K562 treated with DMSO at 1 percent for 12 hours (cell line): Measurements from ENCODE around the gene UNG. TPM values are rescaled to one million over a fixed set of nuclear protein-coding genes. Genes with fewer than 3 reads are reported as not detected.

ENCODE experiments used
- total RNA-seq: library from RNA; unstranded; fragments of 300-600 nt; gene quantifications from 2 replicates; pipeline ENCODE4 v1.2.3, GENCODE V29; 2022; ENCODE audit not compliant: insufficient read depth

The UNG gene
- 17.3 and 22.8 TPM in 2 replicates for total RNA-seq

DNA sequence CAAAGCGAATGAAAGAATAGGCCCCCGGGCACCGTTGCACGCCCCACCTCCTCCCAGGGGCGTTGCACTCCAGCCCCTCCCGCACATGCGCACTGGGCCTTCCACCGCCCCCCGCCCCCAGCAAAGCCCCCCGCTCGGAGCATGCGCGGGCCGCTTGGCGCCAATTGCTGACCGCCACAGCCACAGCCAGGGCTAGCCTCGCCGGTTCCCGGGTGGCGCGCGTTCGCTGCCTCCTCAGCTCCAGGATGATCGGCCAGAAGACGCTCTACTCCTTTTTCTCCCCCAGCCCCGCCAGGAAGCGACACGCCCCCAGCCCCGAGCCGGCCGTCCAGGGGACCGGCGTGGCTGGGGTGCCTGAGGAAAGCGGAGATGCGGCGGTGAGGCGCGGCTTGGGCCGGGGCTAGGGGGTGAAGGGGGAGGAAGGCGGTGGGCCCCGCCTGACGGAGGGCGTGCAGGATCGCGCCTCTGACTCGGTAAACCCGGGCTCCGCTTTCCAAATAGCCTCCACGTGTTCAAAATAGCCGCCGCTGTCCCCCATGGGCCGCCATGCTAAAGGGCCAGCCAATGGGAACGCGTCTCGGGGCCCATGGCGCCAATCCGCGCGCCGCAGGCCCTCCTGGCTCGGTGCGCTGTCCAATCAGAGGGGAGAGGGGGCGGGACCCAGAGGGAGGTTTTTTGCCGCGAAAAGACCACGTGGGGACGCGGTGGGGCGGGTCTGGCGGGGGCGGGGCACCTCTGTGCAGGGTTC is at the start of gene UNG:
UNG (plus strand) TSS at position 163 of the 748 bp plus-strand sequence; CDS start at position 246, 83 bp downstream.

GRCh38 chr12:109052414-109053323 is 44.7 kb upstream of the UNG start, which contains the start of gene USP30:
USP30 (plus strand) TSS chr12:109052576; CDS start chr12:109052679, 103 bp downstream.

GRCh38 chr12:109093022-109093918 is 4.1 kb upstream of the UNG start, which contains the start of gene ALKBH2:
ALKBH2 (minus strand) TSS chr12:109093472; CDS start chr12:109092786, 686 bp downstream.

DNA sequence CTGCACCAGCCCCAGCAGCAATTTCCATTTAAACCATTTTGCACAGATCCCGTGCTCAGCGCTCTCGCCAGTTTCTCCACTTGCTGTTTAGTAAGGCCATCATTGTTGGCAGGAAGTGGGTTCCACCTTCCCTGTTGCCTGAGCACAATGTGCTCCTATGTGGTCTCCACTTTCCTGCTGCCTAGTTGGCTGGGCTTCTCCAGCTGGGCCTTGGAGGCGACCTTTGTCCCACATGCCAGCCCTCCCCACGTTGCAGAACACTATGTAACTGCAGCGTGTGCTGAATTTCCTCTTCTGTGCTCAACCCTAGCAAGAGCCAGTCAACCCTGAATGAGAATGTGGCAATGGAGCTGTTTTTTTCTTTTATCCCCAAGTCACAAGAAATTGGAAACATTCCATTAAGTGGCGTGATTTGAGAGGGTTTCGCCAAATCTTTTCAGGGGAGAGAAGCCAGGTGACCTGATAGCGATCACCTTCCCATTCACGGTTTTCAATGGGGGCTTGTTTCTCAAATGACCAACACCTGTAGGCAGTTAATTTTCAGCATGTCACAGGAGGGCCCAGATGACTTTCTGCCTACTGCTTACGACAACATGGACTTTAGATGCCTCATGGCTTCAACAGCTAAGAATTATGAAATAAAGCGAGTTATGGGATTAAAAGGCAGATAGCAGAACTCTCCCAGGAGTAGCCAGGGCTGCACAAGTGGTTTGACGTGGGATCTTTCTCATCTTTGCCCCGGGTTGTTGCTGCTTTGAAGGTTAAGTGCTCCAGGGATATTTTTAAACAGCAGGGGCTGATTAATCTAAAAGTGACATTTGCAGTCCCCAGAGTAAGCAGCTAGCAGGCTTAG is 18.6 kb downstream of the UNG start, which contains the start of gene ACACB:
ACACB (plus strand) TSS at position 830 of the 853 bp plus-strand sequence. CDS start 22,819 bp downstream, outside the sequence.

Other genes with a start within 250 kb of the UNG start
- 2.8 and 17.5 TPM in 2 replicates for gene SSH1, start 240.0 kb upstream of the UNG start, total RNA-seq
- not detected in 2 replicates for gene DAO, start 217.5 kb upstream of the UNG start, total RNA-seq
- 0.18 and 0.27 TPM in 2 replicates for gene SVOP, start 76.5 kb upstream of the UNG start, total RNA-seq
- gene USP30, start 45.0 kb upstream of the UNG start, total RNA-seq, result 11.0 and 13.3 TPM in 2 replicates
- 19.1 and 24.8 TPM in 2 replicates for gene ALKBH2, start 4.1 kb upstream of the UNG start, total RNA-seq
- gene ACACB, start 19.0 kb downstream of the UNG start, total RNA-seq, result 1.3 and 6.3 TPM in 2 replicates
- gene FOXN4, start 211.7 kb downstream of the UNG start, total RNA-seq, result not detected in 2 replicates